ENCODE results near the gene PRSS27. TPM values are rescaled to one million over a fixed set of nuclear protein-coding genes. Genes with fewer than 3 reads are reported as not detected.

PRSS27 gene
- total and polyA plus RNA-seq, 2 donors, result 0.28 to 6.5 TPM

DNA sequence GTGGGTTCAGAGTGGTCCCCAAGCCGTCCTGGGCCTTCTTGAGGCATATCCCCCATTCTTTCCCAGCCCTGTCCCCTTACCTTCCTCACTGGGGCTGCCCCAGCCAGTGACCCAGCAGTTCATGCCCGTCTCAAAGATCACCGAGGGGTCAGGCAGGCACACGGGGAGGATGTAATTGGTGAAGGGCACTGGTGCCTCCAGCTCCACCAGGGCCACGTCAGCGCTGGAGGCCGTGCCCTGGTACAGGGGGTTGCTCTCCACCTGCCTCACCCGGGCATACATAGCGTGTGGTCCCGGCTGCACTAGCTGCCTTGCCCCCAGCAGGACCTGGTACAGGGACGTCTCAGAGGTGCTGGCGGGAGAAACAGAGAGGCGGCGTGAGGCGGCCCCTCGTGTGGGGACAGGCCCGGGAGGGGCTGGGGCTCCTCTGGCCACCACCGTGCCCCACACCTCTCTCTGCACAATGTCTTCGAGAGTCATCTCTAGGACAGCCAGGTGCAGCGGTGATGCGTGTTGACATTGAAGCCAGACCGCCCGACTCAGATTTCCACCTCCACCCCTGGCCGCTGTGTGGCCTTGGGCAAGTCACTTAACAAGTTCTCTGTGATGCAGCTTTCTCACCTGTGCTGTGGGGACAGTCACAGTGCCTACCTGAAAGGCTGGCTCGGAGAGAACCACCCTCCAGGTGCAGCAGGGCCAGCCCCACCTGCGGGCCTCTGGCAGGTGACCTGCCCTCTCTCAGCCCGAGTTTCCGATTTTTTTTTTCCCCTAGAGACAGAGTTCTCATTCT is 5.8 kb downstream of the PRSS27 start:
- no peak overlapping the region for H3K4me3 ChIP-seq (ENCODE audit: low read length in 2 of 2)
- no peak for DNase-seq (ENCODE audit: low read depth in 6 of 9, low spot score in 9 of 9)
- 90% methylated on average over 28 of the region's 28 CpGs for WGBS
- peaks cover 0 to 6% of the 10 kb centered on the region in 2 donors for H3K36me3 ChIP-seq (ENCODE audit: control insufficient read depth in 2 of 2, insufficient read depth in 2 of 2, low read length in 1 of 2)
- peaks cover 5 to 7% of the 10 kb centered on the region in 2 donors for H3K4me1 ChIP-seq (ENCODE audit: control insufficient read depth in 2 of 2, insufficient read depth in 2 of 2, low read length in 2 of 2)
- no peaks in the 10 kb centered on the region for H3K9me3 ChIP-seq (ENCODE audit: control insufficient read depth in 2 of 2, insufficient read depth in 1 of 2, low read length in 1 of 2)
- peaks cover 3 to 25% of the 10 kb centered on the region in 2 donors for H3K27me3 ChIP-seq (ENCODE audit: control insufficient read depth in 2 of 2, insufficient read depth in 1 of 2, low read length in 1 of 2)
- H3K27ac ChIP-seq (ENCODE audit: low read depth in 1 of 2, low read length in 1 of 2), result no peak overlapping the region

DNA sequence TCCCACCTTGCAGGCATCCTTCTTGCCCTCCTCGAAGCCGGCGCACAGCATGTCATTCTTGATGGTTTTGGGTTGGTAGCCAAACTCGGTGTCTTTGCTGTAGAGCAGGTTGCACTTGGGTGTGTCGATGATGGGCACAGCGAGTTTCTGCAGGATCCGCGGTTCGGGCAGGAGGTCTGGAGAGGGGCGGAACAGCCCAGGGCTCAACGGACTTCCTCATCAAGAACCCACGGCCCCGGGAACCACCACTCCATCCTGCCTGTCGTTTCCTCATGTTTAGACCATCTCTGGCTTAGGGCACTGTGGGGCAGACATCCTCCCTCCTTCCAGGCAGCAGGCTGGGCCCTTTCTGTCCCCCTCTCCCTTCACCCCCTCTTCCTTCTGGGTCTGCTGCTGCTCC is 6.5 kb downstream of the PRSS27 start:
- Histone ChIP-seq H3K27ac (ENCODE audit: low read depth in 1 of 2, low read length in 1 of 2) (no peak overlapping the region), H3K4me3 (ENCODE audit: low read length in 2 of 2) (no peak overlapping the region), H3K36me3 (ENCODE audit: control insufficient read depth in 2 of 2, insufficient read depth in 2 of 2, low read length in 1 of 2) (peaks cover 3 to 13% of the 10 kb centered on the region in 2 donors), H3K4me1 (ENCODE audit: control insufficient read depth in 2 of 2, insufficient read depth in 2 of 2, low read length in 2 of 2) (peaks cover 5 to 7% of the 10 kb centered on the region in 2 donors), H3K9me3 (ENCODE audit: control insufficient read depth in 2 of 2, insufficient read depth in 1 of 2, low read length in 1 of 2) (no peaks in the 10 kb centered on the region), H3K27me3 (ENCODE audit: control insufficient read depth in 2 of 2, insufficient read depth in 1 of 2, low read length in 1 of 2) (peaks cover 3 to 25% of the 10 kb centered on the region in 2 donors)
- no peak for DNase-seq (ENCODE audit: low read depth in 6 of 9, low spot score in 9 of 9)
- 45% methylated on average over 14 of the region's 14 CpGs for WGBS

DNA sequence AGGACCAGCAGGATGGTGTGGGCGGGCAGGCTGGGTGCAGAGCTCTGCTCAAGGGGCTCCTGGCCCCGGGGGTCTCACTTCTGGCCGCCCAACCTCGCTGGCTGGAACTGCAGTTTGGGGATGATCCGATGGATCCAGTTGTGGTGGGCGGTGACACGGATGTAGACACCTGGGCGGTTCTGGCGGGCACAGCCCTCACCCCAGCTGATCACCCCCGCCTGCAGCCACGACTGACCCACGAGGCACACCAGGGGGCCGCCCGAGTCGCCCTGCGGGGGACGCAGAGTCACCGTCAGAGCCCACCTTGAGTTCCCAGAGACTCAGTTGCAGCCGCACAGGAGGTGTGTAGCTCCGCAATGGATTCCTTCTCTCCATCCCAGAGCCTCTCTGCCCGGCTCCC is 7.5 kb downstream of the PRSS27 start:
- Histone ChIP-seq H3K4me3 (ENCODE audit: low read length in 2 of 2) (no peak overlapping the region), H3K9me3 (ENCODE audit: control insufficient read depth in 2 of 2, insufficient read depth in 1 of 2, low read length in 1 of 2) (no peaks in the 10 kb centered on the region), H3K4me1 (ENCODE audit: control insufficient read depth in 2 of 2, insufficient read depth in 2 of 2, low read length in 2 of 2) (peaks cover 5 to 7% of the 10 kb centered on the region in 2 donors), H3K36me3 (ENCODE audit: control insufficient read depth in 2 of 2, insufficient read depth in 2 of 2, low read length in 1 of 2) (peaks cover 13 to 23% of the 10 kb centered on the region in 2 donors), H3K27me3 (ENCODE audit: control insufficient read depth in 2 of 2, insufficient read depth in 1 of 2, low read length in 1 of 2) (peaks cover 3 to 23% of the 10 kb centered on the region in 2 donors), H3K27ac (ENCODE audit: low read depth in 1 of 2, low read length in 1 of 2) (no peak overlapping the region)
- 91% methylated on average over 21 of the region's 21 CpGs for WGBS
- DNase-seq (ENCODE audit: low read depth in 6 of 9, low spot score in 9 of 9), result no peak

DNA sequence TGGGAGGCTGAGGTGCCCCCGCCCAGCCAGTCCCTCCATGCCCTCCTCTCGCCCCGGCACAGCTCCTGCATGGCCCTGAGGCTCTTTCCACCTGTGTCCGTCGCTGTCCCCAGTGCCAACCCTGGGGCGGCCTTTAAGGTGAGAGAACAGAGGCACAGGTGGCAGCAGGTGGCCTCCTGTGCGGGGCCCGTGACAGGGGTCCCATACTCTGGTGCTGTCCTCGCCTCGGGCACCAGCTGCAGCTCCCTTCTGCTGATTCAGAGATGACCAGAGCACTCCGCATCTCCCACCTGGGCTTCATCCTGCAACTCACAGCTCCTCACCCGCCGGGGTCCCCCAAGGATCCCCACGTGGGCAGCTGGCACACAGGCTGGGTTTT is 8.0 kb downstream of the PRSS27 start:
- Histone ChIP-seq H3K27me3 (ENCODE audit: control insufficient read depth in 2 of 2, insufficient read depth in 1 of 2, low read length in 1 of 2) (peaks cover 3 to 19% of the 10 kb centered on the region in 2 donors), H3K36me3 (ENCODE audit: control insufficient read depth in 2 of 2, insufficient read depth in 2 of 2, low read length in 1 of 2) (peaks cover 16 to 28% of the 10 kb centered on the region in 2 donors), H3K9me3 (ENCODE audit: control insufficient read depth in 2 of 2, insufficient read depth in 1 of 2, low read length in 1 of 2) (no peaks in the 10 kb centered on the region), H3K27ac (ENCODE audit: low read depth in 1 of 2, low read length in 1 of 2) (no peak overlapping the region), H3K4me3 (ENCODE audit: low read length in 2 of 2) (no peak overlapping the region), H3K4me1 (ENCODE audit: control insufficient read depth in 2 of 2, insufficient read depth in 2 of 2, low read length in 2 of 2) (peaks cover 5 to 7% of the 10 kb centered on the region in 2 donors)
- no peak for DNase-seq (ENCODE audit: low read depth in 6 of 9, low spot score in 9 of 9)
- 88% methylated on average over 14 of the region's 14 CpGs for WGBS

DNA sequence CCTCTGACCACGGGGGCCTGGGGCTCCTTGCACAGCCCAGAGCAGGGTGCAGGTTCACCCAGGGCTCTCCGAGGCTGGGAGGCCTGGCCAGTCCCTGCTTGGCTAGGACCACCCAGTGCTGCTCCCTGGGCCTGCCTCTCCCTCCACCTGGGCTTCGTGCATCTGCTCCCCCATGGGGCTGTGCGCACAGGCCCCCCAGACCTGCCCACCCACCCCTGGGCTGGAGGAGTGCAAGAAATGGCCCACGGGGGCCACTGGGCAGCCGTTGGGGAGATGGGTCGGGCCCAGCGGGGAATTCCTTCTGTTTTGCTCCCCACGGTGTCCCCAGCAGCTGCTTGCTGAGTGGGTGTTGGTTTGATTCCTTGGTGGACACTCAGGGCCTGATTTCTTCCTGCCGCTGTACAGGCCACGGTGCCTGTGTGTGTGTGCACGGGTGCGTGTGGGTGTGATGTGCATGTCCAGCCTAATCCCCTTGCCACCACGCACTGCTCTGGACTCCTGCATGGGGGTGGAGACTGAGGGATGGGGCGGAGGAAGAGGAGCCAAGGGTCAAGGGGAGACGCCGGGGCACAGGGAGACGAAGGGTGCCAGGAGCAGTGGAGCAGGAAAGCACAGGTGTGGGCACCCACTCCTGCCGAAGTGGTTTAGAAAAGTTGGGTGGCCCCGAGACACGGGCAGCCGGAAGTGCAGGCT is 8.5 kb downstream of the PRSS27 start:
- Histone ChIP-seq H3K36me3 (ENCODE audit: control insufficient read depth in 2 of 2, insufficient read depth in 2 of 2, low read length in 1 of 2) (peaks cover 16 to 33% of the 10 kb centered on the region in 2 donors), H3K4me1 (ENCODE audit: control insufficient read depth in 2 of 2, insufficient read depth in 2 of 2, low read length in 2 of 2) (peaks cover 5 to 7% of the 10 kb centered on the region in 2 donors), H3K27ac (ENCODE audit: low read depth in 1 of 2, low read length in 1 of 2) (no peak overlapping the region), H3K4me3 (ENCODE audit: low read length in 2 of 2) (no peak overlapping the region), H3K27me3 (ENCODE audit: control insufficient read depth in 2 of 2, insufficient read depth in 1 of 2, low read length in 1 of 2) (peaks cover 3 to 15% of the 10 kb centered on the region in 2 donors), H3K9me3 (ENCODE audit: control insufficient read depth in 2 of 2, insufficient read depth in 1 of 2, low read length in 1 of 2) (no peaks in the 10 kb centered on the region)
- DNase-seq (ENCODE audit: low read depth in 6 of 9, low spot score in 9 of 9), result no peak
- WGBS, result 84% methylated on average over 22 of the region's 22 CpGs

DNA sequence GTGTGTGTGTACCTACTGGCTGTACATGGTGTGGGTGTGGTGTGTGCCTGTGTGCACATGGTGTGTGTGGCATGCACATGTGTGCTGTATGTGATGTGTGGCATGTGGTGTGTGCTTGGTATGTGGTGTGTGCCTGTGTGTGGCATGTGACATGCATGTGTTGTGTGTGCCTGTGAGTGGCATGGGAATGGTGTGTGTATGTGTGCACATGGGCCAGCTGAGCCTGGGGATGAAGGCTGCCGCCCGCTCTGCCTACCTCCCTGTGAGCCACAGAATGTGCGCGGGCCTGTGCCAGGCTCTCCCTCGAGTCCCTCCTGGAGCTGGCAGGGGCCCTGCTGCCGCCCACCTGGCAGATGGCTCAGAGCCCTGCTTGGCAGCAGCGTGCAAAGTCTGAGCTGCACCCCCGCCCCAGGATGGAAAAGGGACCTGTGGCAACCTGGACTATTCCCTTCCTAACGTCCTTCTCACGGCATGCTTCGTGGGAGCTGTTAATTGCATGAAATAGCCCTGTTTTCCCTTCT is 9.3 kb downstream of the PRSS27 start:
- Histone ChIP-seq H3K27ac (ENCODE audit: low read depth in 1 of 2, low read length in 1 of 2) (no peak overlapping the region), H3K27me3 (ENCODE audit: control insufficient read depth in 2 of 2, insufficient read depth in 1 of 2, low read length in 1 of 2) (peaks cover 3 to 9% of the 10 kb centered on the region in 2 donors), H3K36me3 (ENCODE audit: control insufficient read depth in 2 of 2, insufficient read depth in 2 of 2, low read length in 1 of 2) (peaks cover 20 to 39% of the 10 kb centered on the region in 2 donors), H3K4me3 (ENCODE audit: low read length in 2 of 2) (no peak overlapping the region), H3K4me1 (ENCODE audit: control insufficient read depth in 2 of 2, insufficient read depth in 2 of 2, low read length in 2 of 2) (peaks cover 4 to 5% of the 10 kb centered on the region in 2 donors), H3K9me3 (ENCODE audit: control insufficient read depth in 2 of 2, insufficient read depth in 1 of 2, low read length in 1 of 2) (no peaks in the 10 kb centered on the region)
- no peak for DNase-seq (ENCODE audit: low read depth in 6 of 9, low spot score in 9 of 9)
- 93% methylated on average over 11 of the region's 11 CpGs for WGBS

DNA sequence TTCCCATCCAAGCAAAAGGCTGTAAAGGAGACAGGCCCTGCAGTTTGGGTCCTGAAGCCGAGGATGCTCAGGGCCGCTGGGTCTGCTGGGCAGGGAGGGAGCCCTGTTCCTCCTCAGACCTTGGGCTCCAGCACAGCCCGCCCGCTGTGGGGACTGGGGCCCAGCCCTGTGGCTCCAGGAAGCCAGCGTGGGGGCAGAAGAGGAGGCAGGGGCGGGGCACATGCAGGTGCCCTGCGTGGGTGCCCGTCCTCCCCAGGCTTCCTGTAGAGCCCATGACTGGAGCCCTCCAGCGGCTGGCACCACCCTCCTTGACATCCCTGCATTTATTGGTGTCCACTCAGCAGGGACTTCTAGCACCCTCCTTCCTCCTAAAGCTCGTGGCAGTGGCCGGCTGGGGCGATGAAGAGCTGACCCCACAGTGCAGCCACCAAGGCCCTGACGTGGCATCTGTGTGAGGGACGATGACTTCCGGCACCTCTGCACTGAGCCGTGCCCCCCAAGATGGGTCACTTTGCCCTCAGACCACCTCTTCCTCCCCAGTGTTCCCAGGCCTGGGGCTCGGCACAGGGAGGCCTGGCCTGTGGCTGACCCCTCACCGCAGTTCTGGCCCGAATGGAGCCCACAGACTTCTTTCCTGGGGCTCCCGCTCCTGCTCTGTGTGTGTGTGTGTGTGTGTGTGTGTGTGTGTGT is 9.9 kb downstream of the PRSS27 start:
- DNase-seq (ENCODE audit: low read depth in 6 of 9, low spot score in 9 of 9), result no peak
- WGBS, result 94% methylated on average over 20 of the region's 20 CpGs
- peaks cover under 1 to 7% of the 10 kb centered on the region in 2 donors for H3K27me3 ChIP-seq (ENCODE audit: control insufficient read depth in 2 of 2, insufficient read depth in 1 of 2, low read length in 1 of 2)
- no peak overlapping the region for H3K4me3 ChIP-seq (ENCODE audit: low read length in 2 of 2)
- peaks cover under 1 to 2% of the 10 kb centered on the region in 2 donors for H3K4me1 ChIP-seq (ENCODE audit: control insufficient read depth in 2 of 2, insufficient read depth in 2 of 2, low read length in 2 of 2)
- no peak overlapping the region for H3K27ac ChIP-seq (ENCODE audit: low read depth in 1 of 2, low read length in 1 of 2)
- H3K9me3 ChIP-seq (ENCODE audit: control insufficient read depth in 2 of 2, insufficient read depth in 1 of 2, low read length in 1 of 2), result no peaks in the 10 kb centered on the region
- H3K36me3 ChIP-seq (ENCODE audit: control insufficient read depth in 2 of 2, insufficient read depth in 2 of 2, low read length in 1 of 2), result peaks cover 24 to 44% of the 10 kb centered on the region in 2 donors

DNA sequence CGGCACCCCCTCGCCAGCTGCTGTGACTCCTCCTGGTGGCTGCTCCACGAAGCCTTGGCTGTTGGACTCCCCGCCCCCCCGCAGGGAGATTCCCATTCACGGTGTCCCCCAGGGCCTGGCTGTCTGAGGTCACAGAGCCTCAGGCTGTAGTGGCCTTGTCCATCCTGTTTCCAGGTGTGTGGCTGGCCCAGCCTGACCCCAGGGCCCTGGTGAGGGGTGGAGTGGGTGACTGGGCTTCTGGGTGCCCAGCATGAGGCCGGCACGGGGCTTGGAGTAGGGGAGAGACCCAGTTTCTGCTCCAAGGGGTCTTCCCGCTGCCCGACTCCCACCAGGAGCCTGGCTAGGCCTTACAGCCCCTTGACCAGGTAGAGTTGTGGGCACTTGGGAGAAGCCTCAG is 10.4 kb downstream of the PRSS27 start:
- Histone ChIP-seq H3K9me3 (ENCODE audit: control insufficient read depth in 2 of 2, insufficient read depth in 1 of 2, low read length in 1 of 2) (no peaks in the 10 kb centered on the region), H3K36me3 (ENCODE audit: control insufficient read depth in 2 of 2, insufficient read depth in 2 of 2, low read length in 1 of 2) (peaks cover 25 to 50% of the 10 kb centered on the region in 2 donors), H3K27ac (ENCODE audit: low read depth in 1 of 2, low read length in 1 of 2) (no peak overlapping the region), H3K4me3 (ENCODE audit: low read length in 2 of 2) (no peak overlapping the region), H3K27me3 (ENCODE audit: control insufficient read depth in 2 of 2, insufficient read depth in 1 of 2, low read length in 1 of 2) (peaks cover 0 to 4% of the 10 kb centered on the region in 2 donors), H3K4me1 (ENCODE audit: control insufficient read depth in 2 of 2, insufficient read depth in 2 of 2, low read length in 2 of 2) (no peaks in the 10 kb centered on the region)
- no peak for DNase-seq (ENCODE audit: low read depth in 6 of 9, low spot score in 9 of 9)
- WGBS, result 97% methylated on average over 10 of the region's 10 CpGs

Measured in thymus (tissue), 11 donors.